Nephron (organoid): ENCODE measurements around the gene BMPR1B.
A peak's percentile ranks its signal among the peaks of the same experiment; 100 is the strongest.

Source experiments
- H3K27ac Mint-ChIP-seq, 3 experiments: 2 replicates each; pipeline ENCODE4 v1.8.0; 2020; ENCODE audit warnings: mixed read lengths in 3 of 3, mild to moderate bottlenecking in 2 of 3, moderate library complexity in 1 of 3
- H3K27me3 Mint-ChIP-seq: 2 replicates; pipeline ENCODE4 v1.8.0; 2021; ENCODE audit warnings: low read depth, mild to moderate bottlenecking, moderate library complexity, mixed read lengths
- H3K36me3 Mint-ChIP-seq: 2 replicates; pipeline ENCODE4 v1.8.0; 2020; ENCODE audit warnings: low read depth, mixed read lengths
- H3K4me1 Mint-ChIP-seq: 2 replicates; pipeline ENCODE4 v1.8.0; 2020; ENCODE audit warnings: mixed read lengths
- H3K4me3 Mint-ChIP-seq, 3 experiments: 2 replicates each; pipeline ENCODE4 v1.8.0; 2020; ENCODE audit warnings: mild to moderate bottlenecking in 3 of 3, mixed read lengths in 3 of 3, moderate library complexity in 2 of 3
- H3K9me3 Mint-ChIP-seq: 2 replicates; pipeline ENCODE4 v1.8.0; 2020; ENCODE audit warnings: mixed read lengths
- TF ChIP-seq, protein P1 (sequence below), 3 experiments: fragments of 200-600 bp; sonication (generic); IDR thresholded peaks; one replicate each; pipeline ENCODE4 v1.5.0; 2021; ENCODE audit warnings: antibody characterized with exemption in 3 of 3; ENCODE audit not compliant: unreplicated experiment in 3 of 3

Gene BMPR1B

DNA sequence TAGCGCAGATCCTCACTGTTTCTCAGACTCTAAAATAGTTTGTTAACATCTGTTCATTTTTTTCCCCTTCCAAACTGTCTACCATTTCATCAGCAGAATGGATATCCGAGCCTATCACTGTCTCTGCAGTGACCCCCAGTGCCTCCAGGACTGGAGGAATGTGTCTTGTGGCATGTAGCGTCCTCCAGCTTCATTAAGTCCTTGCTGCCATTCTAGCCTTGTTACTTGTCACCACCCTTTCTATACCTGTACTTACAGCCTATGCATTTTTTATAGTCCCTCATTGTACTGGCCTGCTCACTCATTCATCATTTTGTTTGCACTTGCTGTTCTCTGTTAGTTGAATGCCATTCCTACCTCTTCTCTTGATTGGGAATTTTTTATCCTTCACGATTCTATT, 179.1 kb downstream of the BMPR1B start:
- Mint-ChIP-seq H3K36me3 (no peaks in the 10 kb centered on the region), H3K4me1 (peaks cover 15% of the 10 kb centered on the region), H3K27me3 (no peaks in the 10 kb centered on the region), H3K27ac (peak overlapping the region in 2 of 3 experiments; percentile 12 to 15), H3K9me3 (no peaks in the 10 kb centered on the region), H3K4me3 (no peak overlapping the region)
- TF ChIP-seq, protein P1, sequence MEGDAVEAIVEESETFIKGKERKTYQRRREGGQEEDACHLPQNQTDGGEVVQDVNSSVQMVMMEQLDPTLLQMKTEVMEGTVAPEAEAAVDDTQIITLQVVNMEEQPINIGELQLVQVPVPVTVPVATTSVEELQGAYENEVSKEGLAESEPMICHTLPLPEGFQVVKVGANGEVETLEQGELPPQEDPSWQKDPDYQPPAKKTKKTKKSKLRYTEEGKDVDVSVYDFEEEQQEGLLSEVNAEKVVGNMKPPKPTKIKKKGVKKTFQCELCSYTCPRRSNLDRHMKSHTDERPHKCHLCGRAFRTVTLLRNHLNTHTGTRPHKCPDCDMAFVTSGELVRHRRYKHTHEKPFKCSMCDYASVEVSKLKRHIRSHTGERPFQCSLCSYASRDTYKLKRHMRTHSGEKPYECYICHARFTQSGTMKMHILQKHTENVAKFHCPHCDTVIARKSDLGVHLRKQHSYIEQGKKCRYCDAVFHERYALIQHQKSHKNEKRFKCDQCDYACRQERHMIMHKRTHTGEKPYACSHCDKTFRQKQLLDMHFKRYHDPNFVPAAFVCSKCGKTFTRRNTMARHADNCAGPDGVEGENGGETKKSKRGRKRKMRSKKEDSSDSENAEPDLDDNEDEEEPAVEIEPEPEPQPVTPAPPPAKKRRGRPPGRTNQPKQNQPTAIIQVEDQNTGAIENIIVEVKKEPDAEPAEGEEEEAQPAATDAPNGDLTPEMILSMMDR (IDR thresholded peaks at IDR 0.05; ENCODE audit: unreplicated experiment in 3 of 3) = no peak

DNA sequence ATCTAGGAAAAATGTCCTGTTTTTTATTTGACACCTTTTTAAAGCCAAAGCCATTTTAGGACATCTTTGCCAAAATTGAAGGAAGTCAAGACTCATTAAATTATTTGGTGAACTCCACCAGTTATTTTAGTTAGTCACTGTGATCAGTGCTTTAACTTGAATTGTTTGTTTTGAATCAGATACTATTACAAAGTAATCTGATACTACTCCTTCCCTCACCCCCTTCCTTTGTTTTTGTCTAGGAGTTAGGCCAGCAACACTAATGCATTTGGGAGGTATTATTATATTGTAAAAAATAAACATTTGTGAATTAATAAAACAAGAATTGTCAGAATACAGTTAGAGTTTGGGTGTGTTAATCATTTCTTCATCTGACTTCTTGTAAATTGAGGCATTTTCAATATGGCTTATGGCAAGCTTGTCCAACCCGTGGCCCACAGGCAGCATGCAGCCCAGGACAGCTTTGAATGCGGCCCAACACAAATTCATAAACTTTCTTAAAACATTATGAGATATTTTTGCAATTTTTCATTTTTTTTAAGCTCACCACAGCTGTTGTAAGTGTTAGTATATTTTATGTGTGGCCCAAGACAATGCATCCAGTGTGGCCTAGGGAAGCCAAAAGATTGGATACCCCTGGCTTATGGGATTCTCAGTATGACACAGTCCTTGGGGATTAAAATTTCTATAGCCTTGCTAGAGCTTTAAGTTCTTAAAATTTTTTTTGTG, 182.2 kb downstream of the BMPR1B start:
- TF ChIP-seq, protein P1 (IDR thresholded peaks at IDR 0.05; ENCODE audit: unreplicated experiment in 3 of 3) = no peak
- H3K9me3 Mint-ChIP-seq = no peaks in the 10 kb centered on the region
- H3K4me3 Mint-ChIP-seq = no peak overlapping the region
- H3K27me3 Mint-ChIP-seq = no peaks in the 10 kb centered on the region
- H3K36me3 Mint-ChIP-seq = no peaks in the 10 kb centered on the region
- H3K4me1 Mint-ChIP-seq = peaks cover 17% of the 10 kb centered on the region
- no peak overlapping the region for H3K27ac Mint-ChIP-seq

DNA sequence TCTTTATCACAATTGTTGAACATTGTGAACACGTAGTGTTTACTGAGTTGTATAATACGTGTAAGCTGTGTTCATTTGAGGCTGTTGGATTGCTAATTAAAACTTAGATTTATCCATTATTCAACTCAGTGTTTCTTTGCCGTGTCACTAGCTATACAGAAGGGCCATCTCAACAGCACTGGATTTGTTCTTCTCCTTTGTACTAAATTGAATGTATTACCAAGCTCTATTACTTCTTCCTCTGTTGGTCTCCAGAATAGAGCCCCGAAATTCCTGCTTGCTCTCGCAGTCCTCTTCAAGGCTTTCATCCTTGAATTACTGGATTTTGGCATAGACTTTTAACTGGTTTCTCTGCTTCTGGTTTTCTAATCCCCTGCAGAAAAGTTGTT, 182.8 kb downstream of the BMPR1B start:
- Mint-ChIP-seq H3K27me3 (no peaks in the 10 kb centered on the region), H3K4me3 (no peak overlapping the region), H3K27ac (peak overlapping the region in 2 of 3 experiments; percentile 18 to 43), H3K4me1 (peaks cover 17% of the 10 kb centered on the region), H3K36me3 (no peaks in the 10 kb centered on the region), H3K9me3 (no peaks in the 10 kb centered on the region)
- TF ChIP-seq, protein P1 (IDR thresholded peaks at IDR 0.05; ENCODE audit: unreplicated experiment in 3 of 3) = no peak

DNA sequence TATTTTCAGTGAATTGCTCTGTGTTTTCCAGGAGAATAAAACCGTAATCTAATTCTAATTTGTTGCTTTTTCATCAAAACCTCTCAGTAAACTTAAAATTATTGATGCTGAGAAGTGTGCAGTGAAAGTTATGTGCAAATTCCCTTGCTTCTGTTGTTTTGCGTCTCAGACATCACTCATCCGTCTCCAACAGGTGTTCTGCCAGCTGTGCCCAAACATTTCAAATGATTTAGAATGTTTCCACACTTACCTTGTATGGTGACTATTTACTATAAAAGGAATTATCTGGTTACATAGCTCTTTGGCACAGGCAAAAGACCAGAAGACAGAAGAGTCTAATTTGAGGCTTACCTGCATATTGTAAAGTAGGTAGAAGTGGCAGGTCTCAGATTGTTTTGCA, 184.0 kb downstream of the BMPR1B start:
- no peaks in the 10 kb centered on the region for H3K9me3 Mint-ChIP-seq
- no peaks in the 10 kb centered on the region for H3K36me3 Mint-ChIP-seq
- H3K27me3 Mint-ChIP-seq = no peaks in the 10 kb centered on the region
- H3K27ac Mint-ChIP-seq = peak overlapping the region in 2 of 3 experiments; percentile 36 to 45
- peaks cover 10% of the 10 kb centered on the region for H3K4me1 Mint-ChIP-seq
- TF ChIP-seq, protein P1 (IDR thresholded peaks at IDR 0.05; ENCODE audit: unreplicated experiment in 3 of 3) = no peak
- H3K4me3 Mint-ChIP-seq = no peak overlapping the region

DNA sequence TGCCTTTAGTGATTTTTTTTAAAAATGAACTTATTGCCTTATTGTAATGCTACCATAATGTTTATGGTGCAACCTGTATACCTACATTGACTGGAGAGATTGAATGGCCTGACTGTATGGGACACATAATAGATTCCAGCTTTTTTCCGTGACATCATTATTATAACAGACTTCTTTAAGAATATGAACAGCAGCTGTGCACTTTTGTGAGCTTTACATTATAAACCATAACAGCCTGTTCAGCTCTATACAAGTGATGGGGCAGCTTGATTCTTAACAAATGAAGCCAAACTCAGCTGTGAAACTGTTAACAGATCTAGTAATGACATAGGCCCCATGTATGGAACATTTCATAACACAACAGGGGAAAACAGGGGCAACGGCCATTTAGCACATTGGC, 187.0 kb downstream of the BMPR1B start:
- Mint-ChIP-seq H3K4me3 (no peak overlapping the region), H3K9me3 (peaks cover 4% of the 10 kb centered on the region), H3K4me1 (peaks cover 5% of the 10 kb centered on the region), H3K36me3 (no peaks in the 10 kb centered on the region), H3K27me3 (no peaks in the 10 kb centered on the region), H3K27ac (peak overlapping the region in 1 of 3 experiments; percentile 4)
- TF ChIP-seq, protein P1 (IDR thresholded peaks at IDR 0.05; ENCODE audit: unreplicated experiment in 3 of 3) = no peak

DNA sequence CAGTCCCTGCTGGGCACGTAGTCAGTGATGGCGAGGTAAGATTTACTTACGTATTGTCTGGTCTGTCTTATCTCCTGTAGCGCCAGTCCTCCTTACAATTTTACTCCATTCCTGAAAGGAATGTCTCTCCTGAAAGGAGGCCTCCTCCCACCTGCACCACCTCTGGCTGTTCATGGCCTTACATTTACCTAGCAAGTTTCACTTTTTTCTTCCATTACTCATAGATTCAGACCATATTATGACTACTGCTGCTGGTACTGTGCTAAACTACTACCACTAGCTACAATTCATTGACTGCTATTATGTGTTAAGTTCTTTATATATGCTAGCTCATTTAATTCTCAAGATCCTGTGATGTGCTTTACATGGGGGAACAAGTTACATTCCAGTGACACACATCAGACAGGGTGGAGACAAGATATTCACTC, 189.9 kb downstream of the BMPR1B start:
- Mint-ChIP-seq H3K9me3 (peaks cover 24% of the 10 kb centered on the region), H3K27ac (no peak overlapping the region), H3K36me3 (peaks cover 15% of the 10 kb centered on the region), H3K4me1 (no peaks in the 10 kb centered on the region), H3K4me3 (no peak overlapping the region), H3K27me3 (no peaks in the 10 kb centered on the region)
- TF ChIP-seq, protein P1 (IDR thresholded peaks at IDR 0.05; ENCODE audit: unreplicated experiment in 3 of 3) = no peak
